Measurements from ENCODE around the gene CCNL1.

Gene CCNL1

DNA sequence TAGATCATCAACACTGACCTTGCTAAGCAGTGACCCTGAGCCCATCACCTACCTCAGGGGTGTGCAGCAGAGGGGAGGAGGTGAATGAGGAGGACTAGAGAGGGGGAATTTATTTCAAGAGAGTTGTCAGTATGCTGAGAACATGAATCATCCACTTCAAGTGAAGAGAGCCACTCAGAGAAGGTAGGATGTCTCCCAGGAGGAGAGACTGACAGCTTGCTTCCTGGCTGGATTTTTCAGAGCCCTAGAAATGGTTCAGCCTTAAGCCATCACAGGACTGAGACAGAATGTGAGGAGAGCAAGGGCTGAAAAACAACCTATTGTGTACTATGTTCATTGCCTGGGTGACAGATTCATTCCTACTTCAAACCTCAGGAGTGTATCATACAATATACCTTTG, 34.8 kb downstream of the CCNL1 start:
- TF ChIP-seq GATA3 (IDR thresholded peaks at IDR 0.05; ENCODE audit: low read depth, low read length) = no peak
- TF ChIP-seq GATA2 (IDR thresholded peaks at IDR 0.05; ENCODE audit: low read depth, low read length) = no peak

- TF ChIP-seq GATA2 (IDR thresholded peaks at IDR 0.05; ENCODE audit: low read depth, low read length) = no peak
- no peak for TF ChIP-seq GATA3 (IDR thresholded peaks at IDR 0.05; ENCODE audit: low read depth, low read length)
These were observed 36.3 kb downstream of the CCNL1 start for GRCh38 chr3:157123621-157124020.

DNA sequence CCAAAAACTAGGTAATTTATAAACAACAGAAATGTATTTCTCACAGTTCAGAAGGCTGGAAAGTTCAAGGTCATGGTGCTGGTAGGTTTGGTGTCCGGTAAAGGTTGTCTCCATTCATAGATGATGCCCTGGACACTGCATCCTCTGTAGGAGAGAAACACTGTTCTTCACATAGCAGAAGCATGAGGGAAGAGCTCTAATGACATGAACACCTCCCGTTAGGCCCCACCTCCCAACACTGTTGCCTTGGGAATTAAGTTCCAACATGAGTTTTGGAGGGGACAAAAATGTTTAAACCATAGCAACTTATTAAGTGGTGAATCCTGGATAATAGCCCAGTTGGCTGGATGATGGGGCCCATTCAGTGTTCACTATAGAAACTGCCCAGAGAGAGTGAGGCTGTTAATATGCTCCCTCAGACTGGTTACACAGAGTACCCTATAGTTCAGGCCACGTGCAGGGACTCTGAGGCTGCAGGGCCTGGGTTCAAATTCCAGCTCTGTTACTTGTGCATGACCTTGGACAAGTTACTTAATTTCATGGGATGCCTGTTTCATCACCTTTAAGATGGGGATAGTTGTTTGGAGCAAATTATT, 37.0 kb downstream of the CCNL1 start:
- TF ChIP-seq GATA3 (IDR thresholded peaks at IDR 0.05; ENCODE audit: low read depth, low read length) = no peak
- TF ChIP-seq GATA2 (IDR thresholded peaks at IDR 0.05; ENCODE audit: low read depth, low read length) = no peak

- TF ChIP-seq GATA2 (IDR thresholded peaks at IDR 0.05; ENCODE audit: low read depth, low read length) = no peak
- no peak for TF ChIP-seq GATA3 (IDR thresholded peaks at IDR 0.05; ENCODE audit: low read depth, low read length)
These were observed 37.8 kb downstream of the CCNL1 start for GRCh38 chr3:157122116-157122515.

DNA sequence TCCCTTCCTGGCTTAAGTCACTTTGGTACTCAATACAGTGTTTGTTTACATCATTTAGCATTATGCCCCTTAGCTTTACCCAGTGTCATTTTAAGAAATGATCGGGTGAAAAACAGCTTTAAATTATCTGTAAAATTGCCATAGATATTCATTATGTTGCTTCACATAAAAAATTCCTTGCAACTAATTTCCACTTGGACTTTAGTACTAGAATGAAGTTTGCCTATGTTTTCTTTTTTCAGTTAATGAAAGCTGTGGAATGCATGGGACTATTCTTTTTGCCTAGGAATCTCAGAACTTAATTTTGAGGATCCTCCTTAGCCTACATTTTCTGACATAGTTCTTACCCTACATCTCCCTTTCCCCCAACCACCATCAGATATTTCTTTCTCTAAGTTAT, 38.4 kb downstream of the CCNL1 start:
- TF ChIP-seq GATA2 (IDR thresholded peaks at IDR 0.05; ENCODE audit: low read depth, low read length) (no peak), GATA3 (IDR thresholded peaks at IDR 0.05; ENCODE audit: low read depth, low read length) (no peak)

DNA sequence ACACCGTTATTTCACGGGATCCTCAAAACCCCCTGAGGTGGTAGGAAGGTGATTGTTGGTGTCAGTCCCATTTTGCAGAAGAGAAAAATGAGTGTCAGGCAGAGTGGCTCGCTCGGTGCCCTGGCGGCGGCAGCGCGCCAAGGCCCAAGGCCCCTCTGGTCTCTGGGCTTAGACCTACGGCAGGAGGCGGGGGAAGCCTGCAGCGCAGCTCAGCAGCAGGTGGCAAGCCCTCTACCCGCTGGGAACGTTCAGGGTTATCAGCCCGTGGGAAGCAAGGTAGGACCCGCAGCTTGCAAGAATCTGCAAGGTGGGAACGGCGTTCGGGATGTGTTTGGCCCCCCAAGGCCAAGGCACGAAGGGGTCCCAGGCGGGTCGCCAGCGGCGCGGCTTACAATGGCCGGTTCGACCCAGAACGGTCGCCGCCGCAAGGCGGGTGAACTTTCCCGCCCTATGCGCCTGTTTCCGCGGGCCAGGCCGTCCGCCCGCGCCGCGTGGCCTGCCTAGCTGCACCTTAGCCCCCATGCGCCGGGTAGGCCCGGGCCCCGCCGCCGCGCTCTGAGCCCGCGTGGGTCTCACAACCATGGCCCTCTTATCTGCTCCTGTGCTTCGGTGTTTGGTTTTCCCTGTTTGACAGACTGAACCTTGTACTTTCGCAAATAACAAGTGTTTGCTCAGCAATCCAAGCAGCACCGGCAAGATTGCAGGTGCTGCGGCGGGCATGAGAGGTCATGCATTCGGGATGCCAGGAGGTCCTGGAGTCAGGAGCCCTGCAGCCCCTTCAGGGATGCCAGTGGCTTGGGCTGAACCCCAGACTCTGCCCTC, 39.7 kb downstream of the CCNL1 start:
- TF ChIP-seq GATA2 (IDR thresholded peaks at IDR 0.05; ENCODE audit: low read depth, low read length) (no peak), GATA3 (IDR thresholded peaks at IDR 0.05; ENCODE audit: low read depth, low read length) (no peak)

DNA sequence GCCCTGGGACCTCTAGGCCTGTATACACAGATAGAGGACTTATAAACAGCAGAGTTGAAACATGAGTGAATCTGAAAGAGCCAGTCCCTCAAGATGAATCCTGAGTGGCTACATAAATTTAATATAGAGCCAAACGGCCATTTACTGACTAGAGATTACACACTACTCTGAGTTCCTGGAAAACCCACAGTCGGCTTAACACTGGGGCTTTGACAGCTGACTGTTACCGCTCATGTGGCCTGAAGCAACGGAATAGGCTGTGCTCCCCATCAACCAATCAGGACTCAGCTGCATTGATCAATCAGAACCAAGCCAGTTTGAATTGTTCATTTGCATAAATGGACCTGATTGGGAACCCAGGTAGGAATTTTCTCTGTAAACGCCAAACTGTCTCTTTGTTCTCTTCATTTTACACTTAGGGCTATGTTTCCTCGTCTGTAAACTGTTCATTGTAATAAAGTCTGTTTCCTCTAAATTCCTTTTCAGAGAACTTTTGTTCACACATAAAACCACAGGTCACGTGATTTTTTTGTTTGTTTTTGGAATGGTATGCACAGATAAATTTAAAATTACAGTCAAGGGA, 40.5 kb downstream of the CCNL1 start:
- no peak for TF ChIP-seq GATA2 (IDR thresholded peaks at IDR 0.05; ENCODE audit: low read depth, low read length)
- no peak for TF ChIP-seq GATA3 (IDR thresholded peaks at IDR 0.05; ENCODE audit: low read depth, low read length)

GRCh38 chr3:157117875-157118654, 41.9 kb downstream of the CCNL1 start:
- TF ChIP-seq GATA2 (IDR thresholded peaks at IDR 0.05; ENCODE audit: low read depth, low read length) (no peak), GATA3 (IDR thresholded peaks at IDR 0.05; ENCODE audit: low read depth, low read length) (no peak)

GRCh38 chr3:157117206-157117605, 42.7 kb downstream of the CCNL1 start:
- TF ChIP-seq GATA3 (IDR thresholded peaks at IDR 0.05; ENCODE audit: low read depth, low read length) (no peak), GATA2 (IDR thresholded peaks at IDR 0.05; ENCODE audit: low read depth, low read length) (no peak)

DNA sequence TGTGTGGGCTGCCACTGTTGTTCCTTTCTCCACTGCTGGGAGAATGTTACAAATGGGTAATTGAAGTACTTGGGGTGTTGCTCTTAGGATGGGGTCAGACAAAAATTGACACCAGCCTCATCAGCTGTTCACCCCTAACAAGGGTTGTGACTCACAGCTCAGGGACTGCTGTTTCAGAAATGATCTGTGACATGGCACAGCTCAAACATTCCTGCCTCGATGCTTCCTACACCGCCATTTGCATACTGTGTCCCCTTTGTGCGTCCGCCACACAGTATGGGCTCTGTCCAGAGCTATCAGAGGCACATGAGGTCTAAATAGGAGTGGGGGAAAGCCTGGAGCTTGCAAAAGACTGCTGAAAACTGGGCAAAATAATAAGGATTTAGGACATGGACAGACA, 43.9 kb downstream of the CCNL1 start:
- TF ChIP-seq GATA3 (IDR thresholded peaks at IDR 0.05; ENCODE audit: low read depth, low read length) (no peak), GATA2 (IDR thresholded peaks at IDR 0.05; ENCODE audit: low read depth, low read length) (no peak)

DNA sequence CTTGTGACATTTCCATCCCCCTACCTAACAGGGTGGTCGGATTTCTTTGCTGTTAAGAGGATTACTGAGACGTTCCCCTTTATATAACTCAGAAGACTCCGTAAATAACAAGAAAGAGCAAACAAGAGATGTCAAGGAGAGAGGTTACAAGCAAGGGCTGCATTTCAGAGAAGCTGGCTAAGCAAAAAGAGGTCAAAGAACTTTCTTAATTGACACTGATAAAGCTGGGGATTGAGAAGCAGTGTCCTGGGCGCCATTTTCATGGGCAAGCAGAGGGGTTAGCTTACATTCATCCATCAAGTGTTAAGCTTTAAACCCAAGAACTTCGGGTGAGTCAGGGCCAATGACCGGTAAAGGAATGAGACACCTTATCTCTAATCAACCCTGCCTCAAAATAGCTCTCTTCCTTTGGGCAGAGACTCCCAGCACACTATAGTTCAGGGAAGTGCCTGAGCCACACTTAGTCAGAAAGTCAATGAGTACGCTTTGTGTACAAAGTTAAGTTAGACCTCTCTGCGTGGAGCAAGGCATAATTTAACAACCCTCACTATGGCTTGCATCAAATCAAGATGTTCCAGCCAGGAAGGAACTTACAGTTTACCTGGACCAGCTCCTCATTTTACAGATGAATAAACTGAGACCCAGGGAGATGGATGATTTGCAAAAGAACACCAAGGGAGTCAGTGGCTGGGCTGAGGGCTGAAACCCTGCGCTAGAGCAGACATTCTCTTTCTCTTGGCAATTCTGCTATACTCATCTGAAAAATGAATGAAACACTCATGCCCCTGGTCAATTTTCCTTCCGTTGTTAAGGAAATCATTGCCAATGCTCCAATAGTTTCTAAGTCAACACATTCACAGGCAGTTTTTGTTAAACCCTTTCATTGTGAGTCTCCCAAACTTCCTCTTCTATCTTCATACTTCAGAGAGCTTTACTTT, 44.6 kb downstream of the CCNL1 start:
- no peak for TF ChIP-seq GATA3 (IDR thresholded peaks at IDR 0.05; ENCODE audit: low read depth, low read length)
- no peak for TF ChIP-seq GATA2 (IDR thresholded peaks at IDR 0.05; ENCODE audit: low read depth, low read length)

GRCh38 chr3:157113832-157114505, 46.0 kb downstream of the CCNL1 start:
- no peak for TF ChIP-seq GATA2 (IDR thresholded peaks at IDR 0.05; ENCODE audit: low read depth, low read length)
- no peak for TF ChIP-seq GATA3 (IDR thresholded peaks at IDR 0.05; ENCODE audit: low read depth, low read length)

- TF ChIP-seq GATA2 (IDR thresholded peaks at IDR 0.05; ENCODE audit: low read depth, low read length) (no peak), GATA3 (IDR thresholded peaks at IDR 0.05; ENCODE audit: low read depth, low read length) (no peak)
These were observed 47.4 kb downstream of the CCNL1 start for GRCh38 chr3:157112536-157112935.

All from SH-SY5Y (cell line).